Stimulated activated naive CD4-positive, alpha-beta T cell (primary cell): ENCODE results near the gene CLEC16A.

Experiments used
- DNase-seq, 6 experiments: peaks; one replicate each; lab custom pipeline; 2025; lab: John Stamatoyannopoulos, UW

The CLEC16A gene

GRCh38 chr16:11082860-11083388, 138.6 kb downstream of the CLEC16A start:
- DNase-seq = no peak

GRCh38 chr16:11084484-11084875, 140.1 kb downstream of the CLEC16A start:
- DNase-seq = no peak

- no peak for DNase-seq
Measured at GRCh38 chr16:11084876-11085485, 140.6 kb downstream of the CLEC16A start.

- DNase-seq = no peak
Measured at GRCh38 chr16:11085916-11086315, 141.6 kb downstream of the CLEC16A start.

- no peak for DNase-seq
Measured at GRCh38 chr16:11087691-11088073, 143.3 kb downstream of the CLEC16A start.

- peak in 2 of 6 experiments; percentile 25 to 38 for DNase-seq
Measured at GRCh38 chr16:11088074-11088730, 143.8 kb downstream of the CLEC16A start.

- no peak for DNase-seq
Measured at GRCh38 chr16:11088831-11089230, 144.5 kb downstream of the CLEC16A start.

GRCh38 chr16:11089504-11090124, 145.2 kb downstream of the CLEC16A start:
- DNase-seq = no peak

GRCh38 chr16:11090232-11090631, 145.9 kb downstream of the CLEC16A start:
- DNase-seq = no peak

- DNase-seq = no peak
Measured at GRCh38 chr16:11091021-11091785, 146.8 kb downstream of the CLEC16A start.

GRCh38 chr16:11092788-11093571, 148.6 kb downstream of the CLEC16A start:
- DNase-seq = no peak

GRCh38 chr16:11093572-11094074, 149.3 kb downstream of the CLEC16A start:
- DNase-seq = no peak

GRCh38 chr16:11094075-11094856, 149.9 kb downstream of the CLEC16A start:
- DNase-seq = peak in 1 of 6 experiments; percentile 10

GRCh38 chr16:11094857-11095565, 150.6 kb downstream of the CLEC16A start:
- DNase-seq = peak in 3 of 6 experiments; percentile 13 to 47 (median 24)

- DNase-seq = no peak
Measured at GRCh38 chr16:11095935-11096334, 151.6 kb downstream of the CLEC16A start.

- DNase-seq = no peak
Measured at GRCh38 chr16:11097094-11097786, 152.9 kb downstream of the CLEC16A start.

- no peak for DNase-seq
Measured at GRCh38 chr16:11097787-11098167, 153.4 kb downstream of the CLEC16A start.

- no peak for DNase-seq
Measured at GRCh38 chr16:11098601-11099390, 154.4 kb downstream of the CLEC16A start.
